ENCODE results near the gene COL26A1.

The COL26A1 gene

GRCh38 chr7:101563198-101563901 lies 200.7 kb downstream of the COL26A1 start:
- no peak for DNase-seq (ENCODE audit: low read depth in 3 of 3, low spot score in 1 of 3)

GRCh38 chr7:101563943-101564777 lies 201.5 kb downstream of the COL26A1 start:
- no peak for DNase-seq (ENCODE audit: low read depth in 3 of 3, low spot score in 1 of 3)

DNA sequence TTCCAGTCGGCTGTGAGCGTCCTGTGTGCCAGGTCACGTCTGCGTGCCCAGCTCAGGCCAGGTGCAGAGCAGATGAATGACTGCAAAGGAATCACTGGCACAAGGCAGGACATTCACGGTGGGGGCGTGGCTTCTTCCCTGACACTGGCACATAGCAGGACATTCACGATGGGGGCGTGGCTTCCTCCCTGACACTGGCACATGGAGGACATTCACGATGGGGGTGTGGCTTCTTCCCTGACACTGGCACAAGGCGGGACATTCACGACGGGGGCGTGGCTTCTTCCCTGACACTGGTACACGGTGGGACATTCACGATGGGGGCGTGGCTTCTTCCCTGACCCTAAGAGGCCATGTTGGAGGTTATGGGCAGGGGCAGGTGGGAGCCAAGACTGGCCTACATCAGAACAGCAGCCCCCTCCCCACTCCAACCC lies 202.1 kb downstream of the COL26A1 start:
- DNase-seq (ENCODE audit: low read depth in 3 of 3, low spot score in 1 of 3), result no peak

DNA sequence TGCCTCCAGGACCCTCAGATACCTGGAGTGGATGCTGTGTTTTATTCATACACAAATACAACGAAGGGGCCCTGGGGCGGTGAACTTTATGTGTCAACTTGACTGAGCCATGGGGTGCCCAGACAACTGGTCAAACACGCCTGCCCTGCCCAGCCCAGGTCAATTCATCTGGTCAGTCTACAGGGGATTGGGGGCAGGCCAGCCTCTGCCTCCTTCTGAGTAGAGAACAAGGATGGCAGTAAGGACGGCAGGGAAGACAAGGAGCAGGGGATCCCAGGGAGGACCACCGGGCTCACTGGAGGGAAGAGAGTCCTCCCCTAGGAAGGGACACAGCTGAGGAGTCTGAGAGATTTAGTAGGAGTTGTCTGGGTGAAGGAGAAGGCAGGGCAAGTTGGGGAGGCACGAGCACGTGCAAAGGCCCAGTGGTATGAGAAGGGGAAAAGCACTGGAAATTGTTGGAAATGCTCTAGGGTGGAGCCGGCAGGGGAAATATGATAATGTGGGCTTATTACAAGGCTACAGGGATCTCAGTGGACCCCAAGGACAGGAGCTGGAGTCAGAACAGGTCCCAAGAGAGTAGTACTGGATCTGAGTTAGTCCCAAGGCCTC lies 203.0 kb downstream of the COL26A1 start:
- DNase-seq (ENCODE audit: low read depth in 3 of 3, low spot score in 1 of 3), result no peak

GRCh38 chr7:101567230-101567629 lies 204.6 kb downstream of the COL26A1 start:
- no peak for DNase-seq (ENCODE audit: low read depth in 3 of 3, low spot score in 1 of 3)

- no peak for DNase-seq (ENCODE audit: low read depth in 3 of 3, low spot score in 1 of 3)
These were observed 209.5 kb downstream of the COL26A1 start for GRCh38 chr7:101572156-101572555.

GRCh38 chr7:101575168-101575567 lies 212.5 kb downstream of the COL26A1 start:
- no peak for DNase-seq (ENCODE audit: low read depth in 3 of 3, low spot score in 1 of 3)

- no peak for DNase-seq (ENCODE audit: low read depth in 3 of 3, low spot score in 1 of 3)
These were observed 213.0 kb downstream of the COL26A1 start for GRCh38 chr7:101575721-101576120.

DNA sequence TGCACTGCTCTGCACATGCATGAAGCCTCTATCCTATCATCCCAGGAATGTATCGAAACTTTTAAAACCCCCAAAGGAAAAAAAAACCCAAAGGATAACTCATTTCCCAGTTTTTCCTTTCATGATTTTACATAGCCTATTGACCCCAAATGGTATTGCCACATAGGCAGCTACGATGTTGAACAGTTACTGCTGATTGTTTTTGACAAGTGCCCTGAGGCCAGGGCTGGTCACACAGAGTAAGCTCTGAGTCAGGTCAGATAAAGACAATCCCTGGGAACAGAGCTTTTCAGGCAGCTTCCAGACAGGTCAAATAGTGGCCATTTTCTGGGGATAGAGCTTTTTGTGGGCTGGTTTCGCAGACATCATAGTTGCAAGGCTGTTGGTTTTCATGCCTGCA lies 214.3 kb downstream of the COL26A1 start:
- DNase-seq (ENCODE audit: low read depth in 3 of 3, low spot score in 1 of 3), result no peak

DNA sequence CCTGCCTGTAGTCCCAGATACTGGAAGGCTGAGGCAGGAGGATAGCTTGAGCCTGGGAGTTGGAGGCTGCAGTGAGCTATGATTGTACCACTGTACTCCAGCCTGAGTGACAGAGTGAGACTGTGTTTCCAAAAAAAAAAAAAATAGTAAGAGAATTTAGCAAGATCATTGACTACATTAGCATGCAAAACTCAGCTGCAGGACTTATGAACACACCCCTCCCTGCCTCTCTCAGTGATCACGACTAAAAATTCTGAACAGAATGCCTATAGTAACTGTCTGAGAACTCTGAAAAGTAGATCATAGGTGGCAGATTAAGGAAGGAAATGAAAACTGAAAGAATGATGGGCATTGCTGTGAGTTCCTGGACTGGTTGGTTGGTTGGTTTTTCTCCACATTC lies 215.9 kb downstream of the COL26A1 start:
- no peak for DNase-seq (ENCODE audit: low read depth in 3 of 3, low spot score in 1 of 3)

DNA sequence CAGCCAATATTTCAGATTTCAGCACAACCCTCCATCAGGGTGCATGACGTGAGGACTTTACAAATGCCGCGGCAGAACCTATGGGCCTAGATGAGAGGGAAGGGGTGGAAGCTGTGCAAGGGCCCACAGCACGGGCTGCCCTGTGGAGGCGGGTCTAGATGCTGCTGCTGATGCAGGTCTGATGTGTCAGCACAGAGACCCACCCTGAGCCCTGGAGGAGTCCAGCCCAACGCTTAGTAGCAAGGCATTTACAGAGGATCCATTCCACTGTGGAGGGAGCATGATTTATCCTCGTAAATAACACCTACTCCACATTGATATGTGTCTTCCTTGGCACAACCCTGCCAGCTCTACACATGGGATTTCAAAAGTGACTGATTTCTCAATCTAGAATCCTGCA lies 217.9 kb downstream of the COL26A1 start:
- no peak for DNase-seq (ENCODE audit: low read depth in 3 of 3, low spot score in 1 of 3)

DNA sequence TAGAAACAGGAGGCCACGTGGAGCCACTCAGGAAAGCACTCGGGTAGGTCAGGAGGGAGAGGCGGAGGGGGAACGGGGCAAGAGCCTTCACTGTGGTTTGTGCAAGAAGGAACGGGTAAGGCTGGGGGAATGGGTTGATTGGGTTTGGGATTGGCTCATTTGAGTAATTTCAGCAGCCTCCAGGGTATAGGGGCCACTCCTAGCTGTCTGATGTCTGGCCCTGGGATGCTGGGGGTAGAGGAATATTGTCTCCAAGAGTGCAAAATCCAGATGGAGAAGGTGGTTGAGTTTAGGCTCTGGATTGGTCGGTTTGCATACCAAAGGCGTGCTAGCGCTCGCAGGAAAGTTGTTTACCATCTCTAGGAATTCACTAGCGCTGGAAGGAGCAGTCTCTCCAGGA lies 219.2 kb downstream of the COL26A1 start:
- no peak for DNase-seq (ENCODE audit: low read depth in 3 of 3, low spot score in 1 of 3)

GRCh38 chr7:101582971-101583370 lies 220.3 kb downstream of the COL26A1 start:
- no peak for DNase-seq (ENCODE audit: low read depth in 3 of 3, low spot score in 1 of 3)

DNA sequence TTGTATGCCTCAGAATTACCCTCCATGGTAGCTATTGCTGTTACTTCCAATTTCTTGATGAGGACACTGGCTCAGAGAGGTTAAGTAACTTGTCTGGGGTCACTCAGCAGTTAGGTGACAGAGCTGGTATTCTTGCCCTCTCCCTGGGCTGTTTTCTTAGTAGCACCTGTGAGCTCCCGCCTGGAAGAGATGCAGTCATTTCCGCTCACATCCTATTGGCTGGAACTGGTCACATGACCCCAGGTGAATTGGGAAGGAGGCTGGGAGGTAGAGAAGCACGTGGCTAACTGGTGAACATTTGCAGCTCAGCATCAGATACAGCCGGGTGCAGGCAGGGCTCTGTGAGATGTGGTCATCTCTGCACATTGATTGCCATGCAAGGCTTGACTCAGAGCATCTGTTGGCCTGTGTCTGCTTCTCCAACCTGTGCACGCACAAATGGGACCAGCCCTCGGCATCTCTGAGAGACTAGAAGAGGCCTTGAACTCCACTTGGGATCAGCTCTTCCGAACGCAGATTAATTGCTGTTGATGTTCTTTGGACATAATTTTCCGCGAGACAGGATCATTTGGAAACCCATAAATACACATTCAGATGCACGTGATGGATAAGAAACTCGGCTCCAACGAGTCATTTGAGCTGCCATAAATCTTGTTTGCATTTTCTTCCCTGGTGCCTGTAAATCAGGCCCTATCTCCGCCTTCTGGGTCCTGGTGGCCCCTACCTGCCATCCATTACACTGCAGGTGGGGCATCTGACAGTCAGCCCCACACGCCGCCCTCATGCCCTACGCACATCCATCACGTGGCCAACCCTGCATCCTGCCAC lies 223.6 kb downstream of the COL26A1 start:
- no peak for DNase-seq (ENCODE audit: low read depth in 3 of 3, low spot score in 1 of 3)

DNA sequence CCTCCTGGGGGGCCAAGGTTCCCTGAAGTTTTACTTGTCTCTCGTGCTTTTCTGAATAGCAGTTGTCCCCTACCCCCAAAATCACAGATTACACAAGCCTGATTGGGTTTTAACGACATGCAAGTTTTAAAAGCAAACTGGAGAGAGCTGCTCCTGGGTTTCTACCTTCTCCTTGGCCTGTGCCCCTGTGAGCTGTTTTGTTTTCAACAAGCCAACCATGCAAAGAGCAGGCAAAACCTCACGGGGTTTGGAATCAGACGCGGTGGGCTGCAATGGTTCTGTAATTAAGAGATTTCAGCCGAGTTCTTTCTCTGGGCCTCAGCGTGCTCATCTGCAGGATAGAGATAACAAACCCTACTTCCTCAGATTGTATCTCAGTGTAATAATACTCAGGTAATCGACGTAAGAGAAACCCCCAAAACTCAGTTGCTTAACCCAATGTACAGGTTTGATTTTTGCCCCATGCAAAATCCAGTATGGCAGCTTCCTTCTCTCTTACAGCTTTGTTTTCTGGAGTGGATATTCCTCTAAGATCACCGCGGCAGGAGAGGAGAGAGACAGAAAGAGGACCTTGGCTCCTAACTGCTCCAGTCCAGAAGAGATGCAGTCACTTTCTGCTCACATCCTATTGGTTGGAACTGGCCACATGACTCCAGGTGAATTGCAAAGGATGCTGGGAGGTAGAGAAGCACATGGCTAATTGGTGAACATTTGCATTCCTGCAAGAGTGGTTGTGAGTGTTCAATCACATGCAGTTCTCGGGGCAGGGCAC lies 224.4 kb downstream of the COL26A1 start:
- no peak for DNase-seq (ENCODE audit: low read depth in 3 of 3, low spot score in 1 of 3)

DNA sequence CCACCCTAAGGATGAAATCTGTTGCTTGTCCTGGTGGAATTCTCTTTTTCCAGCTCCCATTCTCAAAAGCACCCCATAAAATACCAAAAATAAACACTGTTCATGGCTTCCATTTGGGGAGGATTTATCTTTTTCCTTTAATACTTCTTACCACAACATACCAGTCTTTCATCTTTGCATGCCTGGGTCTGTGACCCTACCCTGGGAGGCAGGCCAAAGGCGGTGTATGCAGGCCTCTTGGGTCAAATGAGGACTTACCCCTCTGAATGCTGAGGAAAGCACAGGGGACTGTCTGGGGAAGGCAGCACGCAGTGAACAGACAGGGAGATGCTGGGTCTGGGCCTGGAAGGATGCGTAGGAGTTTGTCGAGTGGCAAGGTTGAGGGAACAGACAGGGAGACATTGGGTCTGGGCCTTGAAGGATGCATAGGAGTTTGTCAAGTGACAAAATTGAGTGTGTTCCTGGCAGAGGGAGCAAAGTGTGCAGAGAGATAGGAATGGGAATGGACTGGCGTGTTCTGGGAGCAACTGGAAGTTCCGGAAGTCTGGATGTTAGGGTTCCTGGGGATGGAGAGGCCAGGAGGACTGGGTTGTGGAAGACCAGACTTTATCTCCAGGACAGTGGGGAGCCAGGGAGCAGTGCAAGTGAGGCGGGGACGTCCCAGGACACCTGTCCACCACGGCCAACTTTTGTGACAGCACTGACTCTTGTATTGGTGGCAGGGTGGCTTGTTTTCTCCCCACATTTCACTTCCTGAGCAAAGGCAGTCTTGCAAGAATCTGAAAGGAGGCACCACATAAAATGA lies 225.7 kb downstream of the COL26A1 start:
- DNase-seq (ENCODE audit: low read depth in 3 of 3, low spot score in 1 of 3), result no peak

GRCh38 chr7:101589052-101589451 lies 226.4 kb downstream of the COL26A1 start:
- no peak for DNase-seq (ENCODE audit: low read depth in 3 of 3, low spot score in 1 of 3)

- DNase-seq (ENCODE audit: low read depth in 3 of 3, low spot score in 1 of 3), result no peak
These were observed 227.4 kb downstream of the COL26A1 start for GRCh38 chr7:101589976-101590662.

Measured in stimulated activated CD4-positive, alpha-beta T cell treated with anti-CD3 and anti-CD28 coated beads, TNF-alpha, amount 100 ng/mL, for 1 hour (primary cell).